Panc1 (cell line): ENCODE results near the gene PLCB4. TPM values are rescaled to one million over a fixed set of nuclear protein-coding genes. Genes with fewer than 3 reads are reported as not detected.

Source experiments
- ATAC-seq: fragments of 200-7000 bp; cut with Tn5 transposase; 2 replicates; pipeline ENCODE4 v1.9.1; 2020; ENCODE audit warnings: mild to moderate bottlenecking, moderate library complexity
- BruUV-seq: library from RNA; stranded (reverse); fragments of 400-500 nt; replicated peaks from 2 replicates; lab custom pipeline; 2021; lab: Mats Ljungman, UMichigan
- CTCF ChIA-PET: fragments of 300-600 bp; sonication (Branson Sonifier 250); formaldehyde crosslinking; loops from one replicate; lab custom pipeline; 2022; ENCODE audit warnings: antibody characterized with exemption; lab: Charles Lee
- POLR2A ChIA-PET: fragments of 300-600 bp; sonication (Branson Sonifier 250); formaldehyde crosslinking; loops from one replicate; lab custom pipeline; 2022; ENCODE audit warnings: antibody characterized with exemption; lab: Charles Lee
- DNase-seq: peaks from one replicate; pipeline ENCODE4 v3.0.0-alpha.2; 2010; ENCODE audit warnings: low read depth, low spot score
- H3K27ac ChIP-seq: 2 replicates; pipeline ENCODE4 v1.5.1; 2011; ENCODE audit warnings: mild to moderate bottlenecking, low read length, inconsistent platforms
- H3K27me3 ChIP-seq: fragments of 200-500 bp; sonication (Bioruptor generic); 2 replicates; pipeline ENCODE4 v1.6.0; 2014; ENCODE audit warnings: low read length, inconsistent platforms; ENCODE audit not compliant: control insufficient read depth, insufficient read depth
- H3K36me3 ChIP-seq: fragments of 200-500 bp; sonication (Bioruptor generic); 2 replicates; pipeline ENCODE4 v1.5.1; 2014; ENCODE audit warnings: inconsistent platforms, mild to moderate bottlenecking, low read length, moderate library complexity; ENCODE audit not compliant: control insufficient read depth, insufficient read depth
- H3K4me1 ChIP-seq: 2 replicates; pipeline ENCODE4 v1.5.1; 2011; ENCODE audit warnings: inconsistent platforms, mild to moderate bottlenecking, low read length, moderate library complexity; ENCODE audit not compliant: control insufficient read depth, insufficient read depth
- H3K4me3 ChIP-seq, 2 experiments: 2 replicates each; pipeline ENCODE4 v1.5.1; 2011 to 2012; ENCODE audit warnings: low read depth in 2 of 2, low read length in 2 of 2, mild to moderate bottlenecking in 2 of 2, inconsistent platforms in 1 of 2, moderate library complexity in 1 of 2
- H3K9me3 ChIP-seq: fragments of 200-500 bp; sonication (Bioruptor generic); 2 replicates; pipeline ENCODE4 v1.5.1; 2014; ENCODE audit warnings: low read depth, mild to moderate bottlenecking, inconsistent platforms, low read length, moderate library complexity; ENCODE audit not compliant: control insufficient read depth, insufficient read depth
- CTCF ChIP-seq: fragments of 450-650 bp; IDR thresholded peaks from 2 replicates; pipeline ENCODE4 v1.5.1; 2017; ENCODE audit warnings: mild to moderate bottlenecking
- POLR2AphosphoS5 ChIP-seq: IDR thresholded peaks from 2 replicates; pipeline ENCODE4 v1.6.1; 2012; ENCODE audit warnings: mild to moderate bottlenecking, low read depth, low read length, moderate library complexity
- REST ChIP-seq, 2 experiments: IDR thresholded peaks; 2 replicates each; pipeline ENCODE4 v1.6.1; 2011 to 2012; ENCODE audit warnings: low read depth in 2 of 2, control low read depth in 1 of 2, low read length in 1 of 2, mild to moderate bottlenecking in 1 of 2, moderate library complexity in 1 of 2; ENCODE audit not compliant: insufficient read depth in 1 of 2
- SIN3A ChIP-seq: IDR thresholded peaks from 2 replicates; pipeline ENCODE4 v1.6.1; 2012; ENCODE audit warnings: low read depth, mild to moderate bottlenecking, low read length, moderate library complexity, borderline replicate concordance; ENCODE audit not compliant: insufficient read depth
- TCF7L2 ChIP-seq: IDR thresholded peaks from 2 replicates; pipeline ENCODE4 v1.6.1; 2011; ENCODE audit warnings: mild to moderate bottlenecking, low read depth, low read length, inconsistent platforms
- in situ Hi-C: cut with HindIII; loops from 2 replicates; pipeline ENCODE4 v1.10.0; 2016; ENCODE audit warnings: low sequenced_read_pairs, low pct_unique_long_range_greater_than_20kb
- intact Hi-C: fragments of 100-400 bp; cut with micrococcal nuclease; formaldehyde crosslinking; loops from one replicate; pipeline ENCODE4 v1.10.0; 2022; ENCODE audit not compliant: unreplicated experiment
- total RNA-seq: library from RNA; stranded (reverse); gene quantifications from one replicate; pipeline ENCODE4 v1.2.1, GENCODE V29; 2021; ENCODE audit not compliant: unreplicated experiment

Gene PLCB4
- total RNA-seq, 1 experiment from 2014 or later: 1.5 TPM

- POLR2A ChIA-PET: no interaction called here
Observed at GRCh38 chr20:9223296-9223695, 154.4 kb downstream of the PLCB4 start.

GRCh38 chr20:9225879-9226278 is 157.0 kb downstream of the PLCB4 start:
- no peak overlapping the region for H3K27ac ChIP-seq
- CTCF ChIA-PET: no interaction called here

More at GRCh38 chr20:9223296-9223695, 154.4 kb downstream of the PLCB4 start:
- CTCF ChIA-PET: no interaction called here
- Histone ChIP-seq H3K27ac (no peak overlapping the region), H3K36me3 (no peaks in the 10 kb centered on the region), H3K4me1 (no peaks in the 10 kb centered on the region), H3K4me3 (no peak overlapping the region), H3K27me3 (no peaks in the 10 kb centered on the region), H3K9me3 (no peaks in the 10 kb centered on the region)
- no TSS peak for BruUV-seq
- ATAC-seq: no peak
- no peak for DNase-seq
- intact Hi-C loops: no loop called here
- TF ChIP-seq TCF7L2: no peak
- no peak for TF ChIP-seq POLR2AphosphoS5
- TF ChIP-seq SIN3A: no peak
- TF ChIP-seq REST (IDR thresholded peaks at IDR 0.05; ENCODE audit: insufficient read depth in 1 of 2, low read depth in 2 of 2, low read length in 1 of 2): no peak
- TF ChIP-seq CTCF: no peak
- in situ Hi-C loops: no loop called here

More at GRCh38 chr20:9225879-9226278, 157.0 kb downstream of the PLCB4 start:
- no peaks in the 10 kb centered on the region for H3K36me3 ChIP-seq
- in situ Hi-C loops (no loop called here), intact Hi-C loops (no loop called here)
- no TSS peak for BruUV-seq
- no peak for ATAC-seq
- no peaks in the 10 kb centered on the region for H3K9me3 ChIP-seq
- POLR2A ChIA-PET: no interaction called here
- no peak overlapping the region for H3K4me3 ChIP-seq
- DNase-seq: no peak
- TF ChIP-seq REST (IDR thresholded peaks at IDR 0.05; ENCODE audit: insufficient read depth in 1 of 2, low read depth in 2 of 2, low read length in 1 of 2): no peak
- TF ChIP-seq CTCF: no peak
- no peak for TF ChIP-seq POLR2AphosphoS5
- no peak for TF ChIP-seq TCF7L2
- TF ChIP-seq SIN3A: no peak
- H3K4me1 ChIP-seq: no peaks in the 10 kb centered on the region
- no peaks in the 10 kb centered on the region for H3K27me3 ChIP-seq
